Testis (tissue), 2 donors: Measurements from ENCODE around the gene TPPP.
"Not testable (repeated sequence)": the region's sequence is repeated elsewhere in the genome, so short reads cannot be mapped to it uniquely, and the experiment has no call there.

Experiments used
- CTCF ChIP-seq, 3 experiments: fragments of 450-650 bp in 2 of 3; fragments of 200-600 bp in 1 of 3; sonication (generic) in 1 of 3; IDR thresholded peaks; one replicate each; pipeline ENCODE4 v1.5.1; 2016 to 2019; ENCODE audit warnings: antibody characterized with exemption in 3 of 3, mild to moderate bottlenecking in 2 of 3, moderate library complexity in 1 of 3
- POLR2A ChIP-seq: fragments of 450-650 bp; IDR thresholded peaks from one replicate; pipeline ENCODE4 v1.6.1; 2017; ENCODE audit warnings: antibody characterized with exemption, mild to moderate bottlenecking, moderate library complexity

GRCh38 chr5:686936-687335, 6.2 kb downstream of the TPPP start:
- TF ChIP-seq CTCF (IDR thresholded peaks at IDR 0.05); POLR2A: not testable (repeated sequence)
